ENCODE measurements around the gene TUSC2. TPM values are rescaled to one million over a fixed set of nuclear protein-coding genes. Genes with fewer than 3 reads are reported as not detected.

Gene TUSC2
- total and polyA plus RNA-seq, 9 of the 15 experiments (the other 6 are each of a cell fraction or from before 2014, with no cell fraction given) = 2.8 to 67.5 (median 25.8) TPM

DNA sequence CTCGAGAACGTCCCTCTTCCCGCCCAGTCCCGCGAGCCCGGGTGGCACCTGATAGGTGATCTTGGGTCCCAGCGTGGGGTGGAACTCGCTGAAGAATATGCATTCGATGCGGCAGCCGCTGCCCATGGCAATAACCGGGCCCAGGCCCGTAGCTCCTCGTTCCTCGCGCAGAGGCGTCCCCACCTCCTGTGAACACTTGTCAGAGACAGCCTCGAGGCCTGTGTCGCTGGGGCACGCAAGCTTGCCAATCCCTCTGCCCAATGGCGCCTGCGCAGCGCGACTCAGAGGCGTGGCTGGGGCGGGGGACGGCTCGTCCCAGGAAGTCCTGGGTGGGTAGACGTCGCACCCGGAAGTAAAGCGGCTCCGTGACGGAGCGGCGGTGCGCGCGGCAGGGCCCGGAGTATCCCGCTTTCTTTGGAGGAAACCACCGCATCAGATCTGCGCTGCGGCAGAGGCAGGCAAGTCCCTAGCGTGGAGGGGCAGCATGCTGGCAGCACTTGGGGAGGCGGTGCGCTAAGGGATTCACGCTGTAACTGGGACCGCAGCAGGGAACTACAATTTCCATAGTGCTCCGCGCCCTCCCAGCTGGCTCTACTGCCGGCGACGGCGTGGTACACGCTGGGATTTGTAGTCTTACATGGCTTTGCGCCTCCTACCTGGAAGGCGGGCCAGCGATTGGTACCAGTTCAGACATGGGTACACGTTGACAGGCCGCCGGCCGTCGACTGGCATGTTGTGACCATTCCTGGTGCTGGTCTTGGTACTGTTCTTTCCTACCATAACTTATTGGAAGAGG, 22.7 kb upstream of the TUSC2 start, which contains the start of the genes CYB561D2 and NPRL2 (continued):
- TF ChIP-seq, protein P1, sequence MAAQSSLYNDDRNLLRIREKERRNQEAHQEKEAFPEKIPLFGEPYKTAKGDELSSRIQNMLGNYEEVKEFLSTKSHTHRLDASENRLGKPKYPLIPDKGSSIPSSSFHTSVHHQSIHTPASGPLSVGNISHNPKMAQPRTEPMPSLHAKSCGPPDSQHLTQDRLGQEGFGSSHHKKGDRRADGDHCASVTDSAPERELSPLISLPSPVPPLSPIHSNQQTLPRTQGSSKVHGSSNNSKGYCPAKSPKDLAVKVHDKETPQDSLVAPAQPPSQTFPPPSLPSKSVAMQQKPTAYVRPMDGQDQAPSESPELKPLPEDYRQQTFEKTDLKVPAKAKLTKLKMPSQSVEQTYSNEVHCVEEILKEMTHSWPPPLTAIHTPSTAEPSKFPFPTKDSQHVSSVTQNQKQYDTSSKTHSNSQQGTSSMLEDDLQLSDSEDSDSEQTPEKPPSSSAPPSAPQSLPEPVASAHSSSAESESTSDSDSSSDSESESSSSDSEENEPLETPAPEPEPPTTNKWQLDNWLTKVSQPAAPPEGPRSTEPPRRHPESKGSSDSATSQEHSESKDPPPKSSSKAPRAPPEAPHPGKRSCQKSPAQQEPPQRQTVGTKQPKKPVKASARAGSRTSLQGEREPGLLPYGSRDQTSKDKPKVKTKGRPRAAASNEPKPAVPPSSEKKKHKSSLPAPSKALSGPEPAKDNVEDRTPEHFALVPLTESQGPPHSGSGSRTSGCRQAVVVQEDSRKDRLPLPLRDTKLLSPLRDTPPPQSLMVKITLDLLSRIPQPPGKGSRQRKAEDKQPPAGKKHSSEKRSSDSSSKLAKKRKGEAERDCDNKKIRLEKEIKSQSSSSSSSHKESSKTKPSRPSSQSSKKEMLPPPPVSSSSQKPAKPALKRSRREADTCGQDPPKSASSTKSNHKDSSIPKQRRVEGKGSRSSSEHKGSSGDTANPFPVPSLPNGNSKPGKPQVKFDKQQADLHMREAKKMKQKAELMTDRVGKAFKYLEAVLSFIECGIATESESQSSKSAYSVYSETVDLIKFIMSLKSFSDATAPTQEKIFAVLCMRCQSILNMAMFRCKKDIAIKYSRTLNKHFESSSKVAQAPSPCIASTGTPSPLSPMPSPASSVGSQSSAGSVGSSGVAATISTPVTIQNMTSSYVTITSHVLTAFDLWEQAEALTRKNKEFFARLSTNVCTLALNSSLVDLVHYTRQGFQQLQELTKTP (IDR thresholded peaks at IDR 0.05; ENCODE audit: low read depth in 1 of 2, partially characterized antibody in 2 of 2) = peak in 1 of 2 experiments; percentile 99
- TF ChIP-seq MECOM (CRISPR knock-in tag; IDR thresholded peaks at IDR 0.05) (no peak), KAT7 (CRISPR knock-in tag; IDR thresholded peaks at IDR 0.05; ENCODE audit: borderline replicate concordance) (0 out of 2 replicates have a peak, but pooled peaks have one; percentile 37), SMARCE1 (IDR thresholded peaks at IDR 0.05) (no peak), MYC (IDR thresholded peaks at IDR 0.05; ENCODE audit: low read depth, low read length) (peak; percentile 48; the same call in 1 of the 2 replicates), MYC (CRISPR knock-in tag; IDR thresholded peaks at IDR 0.05; ENCODE audit: borderline replicate concordance, low read depth) (no peak; the same call in 1 of the 2 replicates), JUNB (CRISPR knock-in tag; conservative IDR thresholded peaks at IDR 0.05) (no peak), BMI1 (IDR thresholded peaks at IDR 0.05; ENCODE audit: low read length) (no peak), SREBF1 (IDR thresholded peaks at IDR 0.05; ENCODE audit: borderline replicate concordance, low read depth, low read length) (no peak), HNRNPK (IDR thresholded peaks at IDR 0.05; ENCODE audit: low read depth, low read length, poor library complexity, severe bottlenecking) (no peak), DMBX1 (CRISPR knock-in tag; IDR thresholded peaks at IDR 0.05; ENCODE audit: borderline replicate concordance) (peak; percentile 52; the same call in 1 of the 2 replicates), ARID3A (IDR thresholded peaks at IDR 0.05; ENCODE audit: borderline replicate concordance, low read depth, low read length) (no peak), RBBP5 (IDR thresholded peaks at IDR 0.05; ENCODE audit: borderline replicate concordance, insufficient read depth, low read length, poor library complexity, severe bottlenecking) (peak; percentile 74)
- TF ChIP-seq, protein P2, sequence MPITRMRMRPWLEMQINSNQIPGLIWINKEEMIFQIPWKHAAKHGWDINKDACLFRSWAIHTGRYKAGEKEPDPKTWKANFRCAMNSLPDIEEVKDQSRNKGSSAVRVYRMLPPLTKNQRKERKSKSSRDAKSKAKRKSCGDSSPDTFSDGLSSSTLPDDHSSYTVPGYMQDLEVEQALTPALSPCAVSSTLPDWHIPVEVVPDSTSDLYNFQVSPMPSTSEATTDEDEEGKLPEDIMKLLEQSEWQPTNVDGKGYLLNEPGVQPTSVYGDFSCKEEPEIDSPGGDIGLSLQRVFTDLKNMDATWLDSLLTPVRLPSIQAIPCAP (CRISPR knock-in tag; IDR thresholded peaks at IDR 0.05; ENCODE audit: borderline replicate concordance) = no peak
- TF ChIP-seq, protein P3, sequence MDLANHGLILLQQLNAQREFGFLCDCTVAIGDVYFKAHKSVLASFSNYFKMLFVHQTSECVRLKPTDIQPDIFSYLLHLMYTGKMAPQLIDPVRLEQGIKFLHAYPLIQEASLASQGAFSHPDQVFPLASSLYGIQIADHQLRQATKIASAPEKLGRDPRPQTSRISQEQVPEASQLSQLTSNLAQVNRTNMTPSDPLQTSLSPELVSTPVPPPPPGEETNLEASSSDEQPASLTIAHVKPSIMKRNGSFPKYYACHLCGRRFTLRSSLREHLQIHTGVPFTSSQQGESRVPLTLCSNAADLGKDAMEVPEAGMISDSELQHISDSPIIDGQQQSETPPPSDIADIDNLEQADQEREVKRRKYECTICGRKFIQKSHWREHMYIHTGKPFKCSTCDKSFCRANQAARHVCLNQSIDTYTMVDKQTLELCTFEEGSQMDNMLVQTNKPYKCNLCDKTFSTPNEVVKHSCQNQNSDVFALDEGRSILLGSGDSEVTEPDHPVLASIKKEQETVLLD (IDR thresholded peaks at IDR 0.05) = peak; percentile 67; the same call in 1 of the 2 replicates
- TF ChIP-seq, protein P4, sequence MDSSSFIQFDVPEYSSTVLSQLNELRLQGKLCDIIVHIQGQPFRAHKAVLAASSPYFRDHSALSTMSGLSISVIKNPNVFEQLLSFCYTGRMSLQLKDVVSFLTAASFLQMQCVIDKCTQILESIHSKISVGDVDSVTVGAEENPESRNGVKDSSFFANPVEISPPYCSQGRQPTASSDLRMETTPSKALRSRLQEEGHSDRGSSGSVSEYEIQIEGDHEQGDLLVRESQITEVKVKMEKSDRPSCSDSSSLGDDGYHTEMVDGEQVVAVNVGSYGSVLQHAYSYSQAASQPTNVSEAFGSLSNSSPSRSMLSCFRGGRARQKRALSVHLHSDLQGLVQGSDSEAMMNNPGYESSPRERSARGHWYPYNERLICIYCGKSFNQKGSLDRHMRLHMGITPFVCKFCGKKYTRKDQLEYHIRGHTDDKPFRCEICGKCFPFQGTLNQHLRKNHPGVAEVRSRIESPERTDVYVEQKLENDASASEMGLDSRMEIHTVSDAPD (CRISPR knock-in tag; IDR thresholded peaks at IDR 0.05) = no peak
